HTR-8/SVneo (cell line): ENCODE data around the gene DNAJB12.
"Not testable (repeated sequence)": the region's sequence is repeated elsewhere in the genome, so short reads cannot be mapped to it uniquely, and the experiment has no call there.

Source experiments
- DNase-seq: peaks from one replicate; pipeline ENCODE4 v3.0.0; 2011; ENCODE audit warnings: low spot score, mixed read lengths; ENCODE audit not compliant: insufficient read length
- FAIRE-seq: peaks from 2 replicates; lab custom pipeline; 2011; peaks lifted over from hg19 to GRCh38; lab: Jason Lieb, UNC

Gene DNAJB12

GRCh38 chr10:72298592-72299519 is 55.9 kb downstream of the DNAJB12 start:
- FAIRE-seq (no peak), DNase-seq (no peak)

- FAIRE-seq: no peak
Measured at GRCh38 chr10:72297805-72298591, 56.7 kb downstream of the DNAJB12 start.

GRCh38 chr10:72297281-72297804 is 57.4 kb downstream of the DNAJB12 start:
- no peak for DNase-seq
- FAIRE-seq: no peak

More at GRCh38 chr10:72297805-72298591, 56.7 kb downstream of the DNAJB12 start:
- DNase-seq: peak; percentile 97

GRCh38 chr10:72296829-72297280 is 57.9 kb downstream of the DNAJB12 start:
- FAIRE-seq, DNase-seq: not testable (repeated sequence)

GRCh38 chr10:72295330-72295910 is 59.3 kb downstream of the DNAJB12 start:
- no peak for FAIRE-seq

GRCh38 chr10:72292223-72292691 is 62.5 kb downstream of the DNAJB12 start:
- DNase-seq (no peak), FAIRE-seq (no peak)

More at GRCh38 chr10:72295330-72295910, 59.3 kb downstream of the DNAJB12 start:
- DNase-seq: no peak

GRCh38 chr10:72291019-72291532 is 63.6 kb downstream of the DNAJB12 start:
- FAIRE-seq: no peak

GRCh38 chr10:72285972-72286521 is 68.7 kb downstream of the DNAJB12 start:
- FAIRE-seq (no peak), DNase-seq (no peak)

More at GRCh38 chr10:72291019-72291532, 63.6 kb downstream of the DNAJB12 start:
- DNase-seq: no peak

- FAIRE-seq: no peak
- no peak for DNase-seq
Measured at GRCh38 chr10:72283131-72283530, 71.6 kb downstream of the DNAJB12 start.
